ENCODE measurements around the gene ANO1.

DNA sequence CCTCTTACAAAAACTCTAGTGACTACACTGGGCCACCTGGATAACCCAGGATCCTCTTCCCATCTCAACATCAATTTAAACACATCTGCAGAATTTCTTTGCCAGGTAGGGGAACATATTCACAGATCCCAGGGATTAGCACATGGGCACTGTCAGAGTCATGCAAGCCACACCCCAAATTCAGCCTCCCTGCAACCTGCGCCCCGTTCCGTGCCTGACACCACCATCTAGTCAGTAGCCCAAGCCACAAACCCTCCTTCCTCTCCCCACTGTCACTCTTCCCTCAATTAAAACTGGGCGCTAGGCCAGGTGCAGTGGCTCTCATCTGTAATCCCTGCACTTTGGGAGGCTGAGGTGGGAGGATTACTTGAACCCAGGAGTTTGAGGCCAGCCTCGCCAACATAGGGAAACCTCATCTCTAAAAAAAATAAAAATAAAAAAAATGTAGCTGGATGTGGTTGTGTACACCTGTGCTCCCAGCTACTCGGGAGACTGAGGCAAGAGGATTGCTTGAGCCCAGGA, 131.3 kb downstream of the ANO1 start:
- TF ChIP-seq, protein P1, sequence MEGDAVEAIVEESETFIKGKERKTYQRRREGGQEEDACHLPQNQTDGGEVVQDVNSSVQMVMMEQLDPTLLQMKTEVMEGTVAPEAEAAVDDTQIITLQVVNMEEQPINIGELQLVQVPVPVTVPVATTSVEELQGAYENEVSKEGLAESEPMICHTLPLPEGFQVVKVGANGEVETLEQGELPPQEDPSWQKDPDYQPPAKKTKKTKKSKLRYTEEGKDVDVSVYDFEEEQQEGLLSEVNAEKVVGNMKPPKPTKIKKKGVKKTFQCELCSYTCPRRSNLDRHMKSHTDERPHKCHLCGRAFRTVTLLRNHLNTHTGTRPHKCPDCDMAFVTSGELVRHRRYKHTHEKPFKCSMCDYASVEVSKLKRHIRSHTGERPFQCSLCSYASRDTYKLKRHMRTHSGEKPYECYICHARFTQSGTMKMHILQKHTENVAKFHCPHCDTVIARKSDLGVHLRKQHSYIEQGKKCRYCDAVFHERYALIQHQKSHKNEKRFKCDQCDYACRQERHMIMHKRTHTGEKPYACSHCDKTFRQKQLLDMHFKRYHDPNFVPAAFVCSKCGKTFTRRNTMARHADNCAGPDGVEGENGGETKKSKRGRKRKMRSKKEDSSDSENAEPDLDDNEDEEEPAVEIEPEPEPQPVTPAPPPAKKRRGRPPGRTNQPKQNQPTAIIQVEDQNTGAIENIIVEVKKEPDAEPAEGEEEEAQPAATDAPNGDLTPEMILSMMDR (IDR thresholded peaks at IDR 0.05), result no peak
- TF ChIP-seq POLR2A (IDR thresholded peaks at IDR 0.05), result no peak
